ENCODE data around the gene CSTF3.
"Not testable (repeated sequence)": the region's sequence is repeated elsewhere in the genome, so short reads cannot be mapped to it uniquely, and the experiment has no call there.

The CSTF3 gene

GRCh38 chr11:33160136-33160535 is 1.1 kb downstream of the CSTF3 start:
- peak in 1 of 2 donors; percentile 34 for DNase-seq

- DNase-seq = not testable (repeated sequence)
These were observed 1.9 kb downstream of the CSTF3 start for GRCh38 chr11:33159378-33159867.

- DNase-seq = peak in 1 of 2 donors; percentile 7
These were observed 2.5 kb downstream of the CSTF3 start for GRCh38 chr11:33158596-33159275.

- DNase-seq = no peak
These were observed 3.9 kb downstream of the CSTF3 start for GRCh38 chr11:33157103-33158027.

- no peak for DNase-seq
These were observed 9.9 kb downstream of the CSTF3 start for GRCh38 chr11:33151399-33151798.

GRCh38 chr11:33147559-33147958 is 13.7 kb downstream of the CSTF3 start:
- DNase-seq = no peak

GRCh38 chr11:33135768-33136443 is 25.4 kb downstream of the CSTF3 start:
- DNase-seq = no peak

- no peak for DNase-seq
These were observed 26.1 kb downstream of the CSTF3 start for GRCh38 chr11:33135216-33135615.

GRCh38 chr11:33134276-33134675 is 27.0 kb downstream of the CSTF3 start:
- DNase-seq = no peak

- DNase-seq = no peak
These were observed 27.5 kb downstream of the CSTF3 start for GRCh38 chr11:33133761-33134160.

GRCh38 chr11:33132510-33132909 is 28.8 kb downstream of the CSTF3 start:
- no peak for DNase-seq

GRCh38 chr11:33128739-33129138 is 32.5 kb downstream of the CSTF3 start:
- no peak for DNase-seq

GRCh38 chr11:33125611-33126010 is 35.7 kb downstream of the CSTF3 start:
- DNase-seq = no peak

GRCh38 chr11:33125025-33125424 is 36.3 kb downstream of the CSTF3 start:
- DNase-seq = no peak

- DNase-seq = not testable (repeated sequence)
These were observed 38.6 kb downstream of the CSTF3 start for GRCh38 chr11:33122696-33123095.

GRCh38 chr11:33116535-33116934 is 44.7 kb downstream of the CSTF3 start:
- no peak for DNase-seq

- DNase-seq = no peak
These were observed 51.2 kb downstream of the CSTF3 start for GRCh38 chr11:33110083-33110482.

GRCh38 chr11:33109294-33109895 is 51.9 kb downstream of the CSTF3 start:
- DNase-seq = no peak

GRCh38 chr11:33103836-33104235 is 57.4 kb downstream of the CSTF3 start:
- DNase-seq = no peak

GRCh38 chr11:33094157-33094556 is 67.1 kb downstream of the CSTF3 start:
- DNase-seq = no peak

- no peak for DNase-seq
These were observed 71.5 kb downstream of the CSTF3 start for GRCh38 chr11:33089776-33090175.

GRCh38 chr11:33086017-33086416 is 75.3 kb downstream of the CSTF3 start:
- DNase-seq = no peak

GRCh38 chr11:33083918-33084317 is 77.4 kb downstream of the CSTF3 start:
- DNase-seq = no peak

Data from CD4-positive, alpha-beta T cell treated with Interferon alpha-2 for 1 hour (primary cell).